Activated CD4-positive, alpha-beta memory T cell treated with anti-CD3 and anti-CD28 coated beads for 36 hours (primary cell): ENCODE measurements around the gene SPTBN4. TPM values are rescaled to one million over a fixed set of nuclear protein-coding genes. Genes with fewer than 3 reads are reported as not detected.

Source experiments
- CTCF ChIA-PET: fragments of 350-600 bp; sonication (Branson Sonifier 250); formaldehyde crosslinking; loops from one replicate; lab custom pipeline; 2021; ENCODE audit warnings: antibody characterized with exemption, inconsistent platforms; lab: Charles Lee
- POLR2A ChIA-PET: fragments of 350-600 bp; sonication (Branson Sonifier 250); formaldehyde crosslinking; loops from one replicate; lab custom pipeline; 2021; ENCODE audit warnings: antibody characterized with exemption; lab: Charles Lee
- DNase-seq: peaks from one replicate; pipeline ENCODE4 v3.0.0-alpha.2; 2020
- H3K27ac Mint-ChIP-seq: one replicate; pipeline ENCODE4 v1.8.0; 2021; ENCODE audit warnings: mixed read lengths
- H3K27me3 Mint-ChIP-seq: one replicate; pipeline ENCODE4 v1.8.0; 2021; ENCODE audit warnings: mixed read lengths
- H3K36me3 Mint-ChIP-seq: one replicate; pipeline ENCODE4 v1.8.0; 2021; ENCODE audit warnings: mixed read lengths
- H3K4me1 Mint-ChIP-seq: one replicate; pipeline ENCODE4 v1.8.0; 2021; ENCODE audit warnings: low read depth, mixed read lengths
- H3K4me3 Mint-ChIP-seq: one replicate; pipeline ENCODE4 v1.8.0; 2021; ENCODE audit warnings: mild to moderate bottlenecking, mixed read lengths
- H3K9me3 Mint-ChIP-seq: one replicate; pipeline ENCODE4 v1.8.0; 2021; ENCODE audit warnings: mixed read lengths
- intact Hi-C: fragments of 100-400 bp; cut with micrococcal nuclease; formaldehyde crosslinking; loops from one replicate; pipeline ENCODE4 v1.15.1; 2023
- total RNA-seq, 2 experiments: library from RNA; stranded (reverse); gene quantifications; one replicate each; pipeline ENCODE4 v1.2.3, GENCODE V29; 2021

SPTBN4 gene
- total RNA-seq, result 1 to 10 TPM in 1 of 2 experiments, under 1 TPM in 1; 0.53 to 1.2 TPM

GRCh38 chr19:40466985-40467734 lies at the start of gene SPTBN4:
TSS of gene SPTBN4 (plus strand) at chr19:40467001. CDS start at chr19:40472622, 5,621 bp downstream.
- H3K27me3 Mint-ChIP-seq, result peaks cover 10% of the 10 kb centered on the region
- DNase-seq, result no peak
- CTCF ChIA-PET, result interaction anchor here (4.1 kb wide), 1 partner anchor 23 kb away, joined by 32 read pairs; the partner anchor contains the start of gene SERTAD3
- peaks cover 31% of the 10 kb centered on the region for H3K4me1 Mint-ChIP-seq
- POLR2A ChIA-PET, result interaction anchor here (1.5 kb wide), 1 partner anchor 47 kb away, joined by 4 read pairs; no protein-coding TSS in a partner anchor
- H3K36me3 Mint-ChIP-seq, result peaks cover 5% of the 10 kb centered on the region
- H3K4me3 Mint-ChIP-seq, result peak within 1 kb of the TSS; percentile 76
- H3K9me3 Mint-ChIP-seq, result no peaks in the 10 kb centered on the region
- intact Hi-C loops, result loop anchor here (1.0 to 10.0 kb wide), 5 partner anchors 9 to 288 kb away; partner anchors contain the start of genes ACTMAP, C19orf47, PLD3 and SNRPA
- peak within 1 kb of the TSS; percentile 68 for H3K27ac Mint-ChIP-seq

- Mint-ChIP-seq H3K9me3 (no peaks in the 10 kb centered on the region), H3K27ac (no peak overlapping the region), H3K36me3 (peaks cover 5% of the 10 kb centered on the region), H3K27me3 (peaks cover 3% of the 10 kb centered on the region), H3K4me1 (peaks cover 17% of the 10 kb centered on the region), H3K4me3 (no peak overlapping the region)
- CTCF ChIA-PET, result interaction anchor here (0.6 to 1.3 kb wide), 2 partner anchors 82 to 217 kb away, joined by 3 read pairs; no protein-coding TSS in a partner anchor
- POLR2A ChIA-PET, result no interaction called here
- intact Hi-C loops, result no loop called here
- no peak for DNase-seq
Observed at GRCh38 chr19:40417643-40417981, 49.2 kb upstream of the SPTBN4 start.

- DNase-seq, result no peak
- ChIA-PET CTCF (no interaction called here), POLR2A (no interaction called here)
- intact Hi-C loops, result no loop called here
- H3K9me3 Mint-ChIP-seq, result no peaks in the 10 kb centered on the region
- no peak overlapping the region for H3K27ac Mint-ChIP-seq
- H3K36me3 Mint-ChIP-seq, result peaks cover 5% of the 10 kb centered on the region
- no peak overlapping the region for H3K4me3 Mint-ChIP-seq
- H3K27me3 Mint-ChIP-seq, result peaks cover 3% of the 10 kb centered on the region
- H3K4me1 Mint-ChIP-seq, result peaks cover 18% of the 10 kb centered on the region
Observed at GRCh38 chr19:40418040-40418439, 48.8 kb upstream of the SPTBN4 start.

- Mint-ChIP-seq H3K27ac (no peak overlapping the region), H3K27me3 (no peaks in the 10 kb centered on the region), H3K4me1 (peaks cover 20% of the 10 kb centered on the region), H3K36me3 (peaks cover 5% of the 10 kb centered on the region), H3K4me3 (no peak overlapping the region), H3K9me3 (no peaks in the 10 kb centered on the region)
- CTCF ChIA-PET, result no interaction called here
- POLR2A ChIA-PET, result interaction anchor here (0.6 kb wide), 1 partner anchor 24 kb away, joined by 3 read pairs; no protein-coding TSS in a partner anchor
- intact Hi-C loops, result no loop called here
- no peak for DNase-seq
Observed at GRCh38 chr19:40419066-40419612, 47.7 kb upstream of the SPTBN4 start.

- POLR2A ChIA-PET, result interaction anchor here (0.6 to 1.4 kb wide), 3 partner anchors 17 to 43 kb away, joined by 3 to 5 read pairs (median 4); no protein-coding TSS in a partner anchor
- no peak overlapping the region for H3K27ac Mint-ChIP-seq
- no peaks in the 10 kb centered on the region for H3K27me3 Mint-ChIP-seq
- DNase-seq, result no peak
- H3K9me3 Mint-ChIP-seq, result no peaks in the 10 kb centered on the region
- peaks cover 8% of the 10 kb centered on the region for H3K36me3 Mint-ChIP-seq
- H3K4me3 Mint-ChIP-seq, result peak overlapping the region; percentile 55
- CTCF ChIA-PET, result interaction anchor here (0.7 to 2.1 kb wide), 15 partner anchors 8 to 215 kb away, joined by 3 to 28 read pairs (median 8); partner anchors contain the start of genes BLVRB, C19orf47, PLD3 and SERTAD3
- intact Hi-C loops, result no loop called here
- peaks cover 21% of the 10 kb centered on the region for H3K4me1 Mint-ChIP-seq
Observed at GRCh38 chr19:40419780-40420179, 47.0 kb upstream of the SPTBN4 start.

GRCh38 chr19:40420451-40420765 lies 46.4 kb upstream of the SPTBN4 start:
- POLR2A ChIA-PET, result interaction anchor here (0.7 to 1.4 kb wide), 8 partner anchors 9 to 72 kb away, joined by 3 to 5 read pairs (median 4); partner anchors contain the start of genes BLVRB, C19orf47, PLD3 and SPTBN4
- CTCF ChIA-PET, result interaction anchor here (0.7 to 2.1 kb wide), 28 partner anchors 9 to 214 kb away, joined by 3 to 28 read pairs (median 5); partner anchors contain the start of genes AKT2, BLVRB, C19orf47 and PLD3
- no peak for DNase-seq
- Mint-ChIP-seq H3K4me1 (peaks cover 21% of the 10 kb centered on the region), H3K27ac (peak overlapping the region; percentile 93), H3K9me3 (no peaks in the 10 kb centered on the region), H3K27me3 (no peaks in the 10 kb centered on the region), H3K36me3 (peaks cover 8% of the 10 kb centered on the region), H3K4me3 (peak overlapping the region; percentile 77)
- intact Hi-C loops, result no loop called here

- ChIA-PET CTCF (interaction anchor here (0.7 to 2.1 kb wide), 28 partner anchors 8 to 213 kb away, joined by 3 to 28 read pairs (median 5); partner anchors contain the start of genes AKT2, BLVRB, C19orf47 and PLD3), POLR2A (interaction anchor here (0.7 to 1.4 kb wide), 8 partner anchors 9 to 73 kb away, joined by 3 to 5 read pairs (median 4); partner anchors contain the start of genes BLVRB, C19orf47, PLD3 and SPTBN4)
- peaks cover 11% of the 10 kb centered on the region for H3K36me3 Mint-ChIP-seq
- no peaks in the 10 kb centered on the region for H3K9me3 Mint-ChIP-seq
- H3K4me1 Mint-ChIP-seq, result peaks cover 21% of the 10 kb centered on the region
- intact Hi-C loops, result loop anchor here (1.0 kb wide), 1 partner anchor 22 kb away; no protein-coding TSS in a partner anchor
- DNase-seq, result peak; percentile 84
- peak overlapping the region; percentile 93 for H3K27ac Mint-ChIP-seq
- no peaks in the 10 kb centered on the region for H3K27me3 Mint-ChIP-seq
- H3K4me3 Mint-ChIP-seq, result peak overlapping the region; percentile 77
Observed at GRCh38 chr19:40420766-40421765, 45.7 kb upstream of the SPTBN4 start.

GRCh38 chr19:40421993-40422747 lies 44.6 kb upstream of the SPTBN4 start:
- POLR2A ChIA-PET, result no interaction called here
- intact Hi-C loops, result loop anchor here (1.0 kb wide), 1 partner anchor 21 kb away; no protein-coding TSS in a partner anchor
- DNase-seq, result no peak
- peak overlapping the region; percentile 77 for H3K4me3 Mint-ChIP-seq
- H3K27me3 Mint-ChIP-seq, result no peaks in the 10 kb centered on the region
- H3K9me3 Mint-ChIP-seq, result no peaks in the 10 kb centered on the region
- H3K4me1 Mint-ChIP-seq, result peaks cover 20% of the 10 kb centered on the region
- CTCF ChIA-PET, result interaction anchor here (0.5 to 2.0 kb wide), 5 partner anchors 19 to 201 kb away, joined by 3 to 28 read pairs (median 4); partner anchors contain the start of gene BLVRB
- peaks cover 11% of the 10 kb centered on the region for H3K36me3 Mint-ChIP-seq
- H3K27ac Mint-ChIP-seq, result peak overlapping the region; percentile 93

GRCh38 chr19:40422748-40423566 lies 43.8 kb upstream of the SPTBN4 start:
- no peak for DNase-seq
- H3K27me3 Mint-ChIP-seq, result no peaks in the 10 kb centered on the region
- intact Hi-C loops, result no loop called here

More at GRCh38 chr19:40422748-40423566, 43.8 kb upstream of the SPTBN4 start:
- H3K27ac Mint-ChIP-seq, result peak overlapping the region; percentile 93
- POLR2A ChIA-PET, result interaction anchor here (2.1 kb wide), 1 partner anchor 20 kb away, joined by 10 read pairs; the partner anchor contains the start of gene SERTAD3
- H3K4me3 Mint-ChIP-seq, result peak overlapping the region; percentile 77
- peaks cover 19% of the 10 kb centered on the region for H3K4me1 Mint-ChIP-seq
- peaks cover 11% of the 10 kb centered on the region for H3K36me3 Mint-ChIP-seq
- CTCF ChIA-PET, result interaction anchor here (0.7 to 1.6 kb wide), 4 partner anchors 21 to 452 kb away, joined by 3 to 6 read pairs (median 3); partner anchors contain the start of genes BLVRB, PSMC4 and SERTAD3
- H3K9me3 Mint-ChIP-seq, result no peaks in the 10 kb centered on the region
